Esophagus squamous epithelium (tissue), 5 donors: ENCODE data around the gene ZAP70. TPM values are rescaled to one million over a fixed set of nuclear protein-coding genes. Genes with fewer than 3 reads are reported as not detected.

Experiments
- DNase-seq: peaks from one replicate; lab custom pipeline; 2025; lab: John Stamatoyannopoulos, UW
- H3K27ac ChIP-seq, 4 donors: fragments of 200-600 bp; sonication (generic); one replicate each; pipeline ENCODE4 v1.5.1; 2016 to 2019; ENCODE audit warnings: mild to moderate bottlenecking in 1 of 4
- H3K27me3 ChIP-seq, 4 donors: fragments of 200-600 bp; sonication (generic); 1 replicate in 3 of 4; 2 replicates in 1 of 4; pipeline versions ENCODE4 v1.5.1 to v1.6.0; 2017 to 2021; ENCODE audit warnings: antibody characterized with exemption in 1 of 4
- H3K36me3 ChIP-seq, 3 donors: fragments of 200-600 bp; sonication (generic); one replicate each; pipeline ENCODE4 v1.5.1; 2016 to 2019
- H3K4me1 ChIP-seq, 3 donors: fragments of 200-600 bp; sonication (generic); one replicate each; pipeline ENCODE4 v1.5.1; 2017 to 2019
- H3K4me3 ChIP-seq, 4 donors: fragments of 200-600 bp; sonication (generic); 1 replicate in 3 of 4; 2 replicates in 1 of 4; pipeline ENCODE4 v1.5.1; 2016 to 2019; ENCODE audit warnings: mild to moderate bottlenecking in 2 of 4, moderate library complexity in 1 of 4
- H3K9me3 ChIP-seq, 3 donors: fragments of 200-600 bp; sonication (generic); one replicate each; pipeline ENCODE4 v1.5.1; 2016 to 2019
- POLR2A ChIP-seq, 4 donors: fragments of 450-650 bp; IDR thresholded peaks; one replicate each; pipeline ENCODE4 v1.6.1; 2017; ENCODE audit warnings: antibody characterized with exemption in 4 of 4, mild to moderate bottlenecking in 4 of 4, moderate library complexity in 3 of 4
- WGBS, 2 donors: methylation state at CpG; one replicate each; pipeline ENCODE4 v1.1.5; 2018; 5-methylcytosine and 5-hydroxymethylcytosine counted together
- intact Hi-C: fragments of 100-400 bp; cut with DNase I; formaldehyde crosslinking; loops from one replicate; pipeline ENCODE4 v1.15.0; 2022
- small RNA-seq, 4 donors: library from RNA; depleted of rRNA; stranded (forward); fragments of <200 nt; gene quantifications; one replicate each; pipeline ENCODE3, GENCODE V24; 2016
- total RNA-seq, 4 donors: library from RNA; depleted of rRNA; stranded (reverse); fragments of >200 nt; gene quantifications; one replicate each; pipeline ENCODE4 v1.1.0, GENCODE V29; 2016
- TF ChIP-seq, protein P1 (sequence below), 6 experiments: fragments of 450-650 bp in 4 of 6; fragments of 200-600 bp in 2 of 6; sonication (generic) in 2 of 6; IDR thresholded peaks; one replicate each; pipeline ENCODE4 v1.5.1; 2016 to 2019; ENCODE audit warnings: antibody characterized with exemption in 6 of 6, mild to moderate bottlenecking in 4 of 6, moderate library complexity in 4 of 6
- donor health status: DM: yes; HTN: yes; CAD: no.

ZAP70 gene
- total RNA-seq, 4 donors from 2014 or later = 2.2 to 7.8 (median 3.3) TPM

DNA sequence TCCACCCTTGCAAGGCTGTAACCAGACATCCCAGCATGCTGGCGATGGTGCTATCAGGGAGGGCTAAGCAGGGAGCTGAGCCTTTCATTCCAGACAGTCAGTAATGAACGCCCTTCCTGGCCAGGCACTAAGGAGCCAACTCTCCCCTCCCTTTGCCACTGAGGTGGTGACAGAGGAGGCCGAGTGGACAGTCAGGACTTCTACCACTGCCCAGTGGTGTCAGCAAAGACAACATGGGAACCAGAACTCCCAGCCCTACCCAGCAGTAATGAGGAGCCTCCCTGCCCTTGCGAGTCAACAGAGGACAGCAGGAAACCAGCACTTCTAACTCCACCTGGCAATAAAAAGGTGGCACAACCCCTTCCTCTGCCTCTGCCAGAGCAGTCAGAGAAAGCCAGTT is 68.6 kb downstream of the ZAP70 start:
- WGBS, 2 donors = 79 to 88% methylated on average over 2 to 4 of the region's 4 CpGs
- Histone ChIP-seq H3K4me1 (no peaks in the 10 kb centered on the region), H3K4me3 (no peak overlapping the region), H3K36me3 (peaks cover 0 to 50% (median 0%) of the 10 kb centered on the region in 3 donors), H3K27me3 (no peaks in the 10 kb centered on the region), H3K27ac (no peak overlapping the region), H3K9me3 (no peaks in the 10 kb centered on the region)
- no peak for DNase-seq
- intact Hi-C loops = no loop called here
- TF ChIP-seq POLR2A (IDR thresholded peaks at IDR 0.05) = no peak
- TF ChIP-seq, protein P1, sequence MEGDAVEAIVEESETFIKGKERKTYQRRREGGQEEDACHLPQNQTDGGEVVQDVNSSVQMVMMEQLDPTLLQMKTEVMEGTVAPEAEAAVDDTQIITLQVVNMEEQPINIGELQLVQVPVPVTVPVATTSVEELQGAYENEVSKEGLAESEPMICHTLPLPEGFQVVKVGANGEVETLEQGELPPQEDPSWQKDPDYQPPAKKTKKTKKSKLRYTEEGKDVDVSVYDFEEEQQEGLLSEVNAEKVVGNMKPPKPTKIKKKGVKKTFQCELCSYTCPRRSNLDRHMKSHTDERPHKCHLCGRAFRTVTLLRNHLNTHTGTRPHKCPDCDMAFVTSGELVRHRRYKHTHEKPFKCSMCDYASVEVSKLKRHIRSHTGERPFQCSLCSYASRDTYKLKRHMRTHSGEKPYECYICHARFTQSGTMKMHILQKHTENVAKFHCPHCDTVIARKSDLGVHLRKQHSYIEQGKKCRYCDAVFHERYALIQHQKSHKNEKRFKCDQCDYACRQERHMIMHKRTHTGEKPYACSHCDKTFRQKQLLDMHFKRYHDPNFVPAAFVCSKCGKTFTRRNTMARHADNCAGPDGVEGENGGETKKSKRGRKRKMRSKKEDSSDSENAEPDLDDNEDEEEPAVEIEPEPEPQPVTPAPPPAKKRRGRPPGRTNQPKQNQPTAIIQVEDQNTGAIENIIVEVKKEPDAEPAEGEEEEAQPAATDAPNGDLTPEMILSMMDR (IDR thresholded peaks at IDR 0.05) = no peak

DNA sequence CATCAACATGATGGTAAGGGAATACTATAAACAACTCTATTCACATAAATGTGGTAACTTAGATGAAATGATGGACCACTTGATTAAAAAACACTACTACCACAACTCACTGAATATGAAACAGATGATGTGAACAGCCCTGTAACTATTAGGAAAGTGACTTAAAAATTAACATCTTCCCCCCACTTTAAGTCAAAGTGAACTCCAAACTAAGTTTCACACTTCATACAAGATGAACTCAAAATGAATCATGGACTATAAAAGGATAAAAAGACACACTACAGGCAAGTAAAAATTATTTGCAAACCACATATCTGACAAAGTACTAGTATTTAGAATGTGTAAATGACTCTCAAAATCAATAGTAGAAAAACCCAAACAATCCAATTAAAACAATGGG is 71.6 kb downstream of the ZAP70 start:
- Histone ChIP-seq H3K27ac (no peak overlapping the region), H3K9me3 (no peaks in the 10 kb centered on the region), H3K4me3 (no peak overlapping the region), H3K27me3 (no peaks in the 10 kb centered on the region), H3K4me1 (no peaks in the 10 kb centered on the region), H3K36me3 (peaks cover 0 to 56% (median 0%) of the 10 kb centered on the region in 3 donors)
- DNase-seq = no peak
- TF ChIP-seq, protein P1 (IDR thresholded peaks at IDR 0.05) = no peak
- TF ChIP-seq POLR2A (IDR thresholded peaks at IDR 0.05) = no peak
- intact Hi-C loops = no loop called here

DNA sequence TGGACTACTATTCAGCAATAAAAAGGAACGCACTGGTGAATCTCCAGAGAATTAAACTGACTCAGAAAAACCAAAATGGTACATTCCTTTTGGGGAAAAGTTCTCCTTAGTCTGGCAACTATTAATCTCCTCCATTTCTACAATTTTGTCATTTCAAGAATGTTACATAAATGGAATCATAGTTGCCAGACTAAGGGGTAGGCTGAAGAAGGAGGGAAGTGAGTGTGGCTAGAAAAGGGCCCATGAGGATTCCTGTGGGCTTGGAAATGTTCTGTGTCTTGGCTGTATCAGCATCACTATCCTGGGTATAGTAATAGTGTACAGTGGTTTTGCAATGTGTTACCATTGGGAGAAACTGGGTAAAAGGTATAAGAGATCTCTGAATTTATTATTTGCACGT is 72.4 kb downstream of the ZAP70 start:
- no peak for DNase-seq
- no peaks in the 10 kb centered on the region for H3K4me1 ChIP-seq
- H3K27ac ChIP-seq = no peak overlapping the region
- no peak overlapping the region for H3K4me3 ChIP-seq
- no peaks in the 10 kb centered on the region for H3K27me3 ChIP-seq
- no peaks in the 10 kb centered on the region for H3K9me3 ChIP-seq
- WGBS, 2 donors = 89 to 91% methylated on average over 2 of the region's 2 CpGs
- intact Hi-C loops = no loop called here
- peaks cover 0 to 55% (median 0%) of the 10 kb centered on the region in 3 donors for H3K36me3 ChIP-seq
- no peak for TF ChIP-seq POLR2A (IDR thresholded peaks at IDR 0.05)
- TF ChIP-seq, protein P1 (IDR thresholded peaks at IDR 0.05) = no peak

DNA sequence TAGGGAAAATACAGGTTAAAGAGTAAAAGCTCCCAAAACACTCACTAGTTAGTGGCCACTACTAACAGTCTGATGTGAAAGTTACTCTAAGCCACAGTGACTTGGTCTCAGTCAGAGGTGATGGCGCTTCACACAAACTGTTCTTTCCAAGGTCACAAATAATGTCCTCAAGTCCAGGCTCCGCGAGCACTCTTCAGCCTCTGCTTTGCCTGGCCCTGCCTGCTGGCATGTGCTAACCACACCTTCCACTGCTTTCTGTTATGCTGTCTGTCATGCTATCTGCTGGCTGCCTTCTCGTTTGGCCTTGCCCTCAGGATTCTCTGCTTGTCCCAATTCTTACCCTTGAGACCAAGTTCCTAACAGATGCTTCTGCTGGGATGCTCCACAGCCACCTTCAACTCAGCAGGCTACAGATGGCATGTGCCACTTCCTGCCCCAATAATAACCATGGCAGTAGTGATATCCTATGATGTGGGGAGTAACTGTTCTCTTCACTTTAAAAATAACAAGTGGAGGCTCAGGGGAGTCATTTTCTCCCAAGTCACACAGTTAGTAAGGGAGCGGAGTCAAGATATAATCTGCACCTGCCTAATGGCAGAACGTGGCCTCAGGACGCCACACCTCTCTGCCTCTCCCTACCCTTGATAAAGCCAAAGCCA is 75.7 kb downstream of the ZAP70 start:
- Histone ChIP-seq H3K9me3 (no peaks in the 10 kb centered on the region), H3K4me3 (no peak overlapping the region), H3K4me1 (no peaks in the 10 kb centered on the region), H3K27ac (no peak overlapping the region), H3K36me3 (peaks cover 13 to 80% (median 13%) of the 10 kb centered on the region in 3 donors), H3K27me3 (no peaks in the 10 kb centered on the region)
- intact Hi-C loops = no loop called here
- no peak for DNase-seq
- 86 to 95% methylated on average over 7 of the region's 7 CpGs for WGBS, 2 donors
- no peak for TF ChIP-seq POLR2A (IDR thresholded peaks at IDR 0.05)
- TF ChIP-seq, protein P1 (IDR thresholded peaks at IDR 0.05) = no peak

Small RNAs within 50 kb of the gene (small RNA-seq; reads per million reads assigned to genes)
- 0 reads per million in 4 donors for gene RNU4-8P

Other genes starting within 250 kb of the ZAP70 start
- 10 to 100 TPM in 2 of 4 donors, 1 to 10 TPM in 2; 6.3 to 29.6 (median 9.2) TPM for gene ANKRD36B, start 123.7 kb upstream of the ZAP70 start, total RNA-seq
- 100 to 1,000 TPM; 350 to 487 (median 415) TPM for gene COX5B, start 67.5 kb upstream of the ZAP70 start, total RNA-seq
- gene ACTR1B, start 49.5 kb upstream of the ZAP70 start, total RNA-seq = 10 to 100 TPM; 29.3 to 57.8 (median 47.5) TPM
- gene C2orf92, start 43.9 kb upstream of the ZAP70 start, total RNA-seq = 10 to 100 TPM in 1 of 4 donors, 1 to 10 TPM in 2, not detected in 1; 2.5 to 12.8 (median 2.5) TPM